ENCODE results near the gene ZNF609. TPM values are rescaled to one million over a fixed set of nuclear protein-coding genes. Genes with fewer than 3 reads are reported as not detected.

Gene ZNF609, protein sequence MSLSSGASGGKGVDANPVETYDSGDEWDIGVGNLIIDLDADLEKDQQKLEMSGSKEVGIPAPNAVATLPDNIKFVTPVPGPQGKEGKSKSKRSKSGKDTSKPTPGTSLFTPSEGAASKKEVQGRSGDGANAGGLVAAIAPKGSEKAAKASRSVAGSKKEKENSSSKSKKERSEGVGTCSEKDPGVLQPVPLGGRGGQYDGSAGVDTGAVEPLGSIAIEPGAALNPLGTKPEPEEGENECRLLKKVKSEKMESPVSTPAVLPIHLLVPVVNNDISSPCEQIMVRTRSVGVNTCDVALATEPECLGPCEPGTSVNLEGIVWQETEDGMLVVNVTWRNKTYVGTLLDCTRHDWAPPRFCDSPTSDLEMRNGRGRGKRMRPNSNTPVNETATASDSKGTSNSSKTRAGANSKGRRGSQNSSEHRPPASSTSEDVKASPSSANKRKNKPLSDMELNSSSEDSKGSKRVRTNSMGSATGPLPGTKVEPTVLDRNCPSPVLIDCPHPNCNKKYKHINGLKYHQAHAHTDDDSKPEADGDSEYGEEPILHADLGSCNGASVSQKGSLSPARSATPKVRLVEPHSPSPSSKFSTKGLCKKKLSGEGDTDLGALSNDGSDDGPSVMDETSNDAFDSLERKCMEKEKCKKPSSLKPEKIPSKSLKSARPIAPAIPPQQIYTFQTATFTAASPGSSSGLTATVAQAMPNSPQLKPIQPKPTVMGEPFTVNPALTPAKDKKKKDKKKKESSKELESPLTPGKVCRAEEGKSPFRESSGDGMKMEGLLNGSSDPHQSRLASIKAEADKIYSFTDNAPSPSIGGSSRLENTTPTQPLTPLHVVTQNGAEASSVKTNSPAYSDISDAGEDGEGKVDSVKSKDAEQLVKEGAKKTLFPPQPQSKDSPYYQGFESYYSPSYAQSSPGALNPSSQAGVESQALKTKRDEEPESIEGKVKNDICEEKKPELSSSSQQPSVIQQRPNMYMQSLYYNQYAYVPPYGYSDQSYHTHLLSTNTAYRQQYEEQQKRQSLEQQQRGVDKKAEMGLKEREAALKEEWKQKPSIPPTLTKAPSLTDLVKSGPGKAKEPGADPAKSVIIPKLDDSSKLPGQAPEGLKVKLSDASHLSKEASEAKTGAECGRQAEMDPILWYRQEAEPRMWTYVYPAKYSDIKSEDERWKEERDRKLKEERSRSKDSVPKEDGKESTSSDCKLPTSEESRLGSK (N-terminal part only)
- total RNA-seq (10 to 100 TPM; 29.6 to 35.2 (median 31.0) TPM), polyA plus RNA-seq (10 to 100 TPM in 1 of 3 donors, 1 to 10 TPM in 2; 4.8 to 13.5 (median 5.5) TPM)

DNA sequence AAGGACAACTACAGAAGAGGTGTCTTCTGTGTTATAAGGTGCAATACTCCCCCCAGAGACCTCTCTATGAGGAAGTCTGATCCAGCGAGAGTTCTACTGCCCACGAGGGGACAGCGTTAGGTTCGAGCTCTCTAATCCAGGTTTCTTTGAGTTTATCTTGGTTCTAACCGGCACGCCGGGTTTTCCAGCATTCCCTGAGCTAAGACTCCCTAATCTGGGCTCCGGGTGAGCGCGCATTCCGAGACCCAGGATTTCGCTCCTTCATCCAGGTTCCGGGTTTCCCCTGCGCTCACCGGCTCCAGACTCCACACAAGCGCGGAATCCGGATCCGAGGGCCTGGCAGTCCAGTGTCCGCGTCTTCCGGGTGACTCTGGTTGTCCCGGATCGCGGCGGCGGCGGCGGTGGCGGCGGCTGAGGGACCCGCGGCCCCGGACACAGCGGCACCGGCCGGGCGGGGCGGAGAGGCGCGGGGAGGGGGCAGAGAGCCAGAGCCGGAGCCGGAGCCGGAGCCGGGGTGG, at the start of gene ZNF609:
TSS of gene ZNF609 (plus strand) at position 373 of the 518 bp plus-strand sequence. CDS start 38,842 bp downstream, outside the sequence.
- WGBS, 2 donors: 1% methylated on average over 45 of the region's 45 CpGs
- Histone ChIP-seq H3K27me3 (no peaks in the 10 kb centered on the region), H3K4me1 (peaks cover 4 to 74% (median 67%) of the 10 kb centered on the region in 4 donors), H3K9me3 (no peaks in the 10 kb centered on the region), H3K27ac (peak within 1 kb of the TSS; percentile 86 to 97 (median 92)), H3K4me3 (peak within 1 kb of the TSS; percentile 56 to 96 (median 84)), H3K36me3 (no peaks in the 10 kb centered on the region)
- peak; percentile 96 for DNase-seq
- intact Hi-C loops (cut with DNase I): loop anchor here (5.0 kb wide), 1 partner anchor 42 kb away; no protein-coding TSS in a partner anchor
- TF ChIP-seq, protein P1, sequence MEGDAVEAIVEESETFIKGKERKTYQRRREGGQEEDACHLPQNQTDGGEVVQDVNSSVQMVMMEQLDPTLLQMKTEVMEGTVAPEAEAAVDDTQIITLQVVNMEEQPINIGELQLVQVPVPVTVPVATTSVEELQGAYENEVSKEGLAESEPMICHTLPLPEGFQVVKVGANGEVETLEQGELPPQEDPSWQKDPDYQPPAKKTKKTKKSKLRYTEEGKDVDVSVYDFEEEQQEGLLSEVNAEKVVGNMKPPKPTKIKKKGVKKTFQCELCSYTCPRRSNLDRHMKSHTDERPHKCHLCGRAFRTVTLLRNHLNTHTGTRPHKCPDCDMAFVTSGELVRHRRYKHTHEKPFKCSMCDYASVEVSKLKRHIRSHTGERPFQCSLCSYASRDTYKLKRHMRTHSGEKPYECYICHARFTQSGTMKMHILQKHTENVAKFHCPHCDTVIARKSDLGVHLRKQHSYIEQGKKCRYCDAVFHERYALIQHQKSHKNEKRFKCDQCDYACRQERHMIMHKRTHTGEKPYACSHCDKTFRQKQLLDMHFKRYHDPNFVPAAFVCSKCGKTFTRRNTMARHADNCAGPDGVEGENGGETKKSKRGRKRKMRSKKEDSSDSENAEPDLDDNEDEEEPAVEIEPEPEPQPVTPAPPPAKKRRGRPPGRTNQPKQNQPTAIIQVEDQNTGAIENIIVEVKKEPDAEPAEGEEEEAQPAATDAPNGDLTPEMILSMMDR (IDR thresholded peaks at IDR 0.05): no peak
- TF ChIP-seq POLR2A (IDR thresholded peaks at IDR 0.05) (peak in 1 of 2 donors; percentile 38), POLR2AphosphoS5 (IDR thresholded peaks at IDR 0.05) (peak; percentile 49 to 88 (median 82)), EP300 (IDR thresholded peaks at IDR 0.05) (no peak)

DNA sequence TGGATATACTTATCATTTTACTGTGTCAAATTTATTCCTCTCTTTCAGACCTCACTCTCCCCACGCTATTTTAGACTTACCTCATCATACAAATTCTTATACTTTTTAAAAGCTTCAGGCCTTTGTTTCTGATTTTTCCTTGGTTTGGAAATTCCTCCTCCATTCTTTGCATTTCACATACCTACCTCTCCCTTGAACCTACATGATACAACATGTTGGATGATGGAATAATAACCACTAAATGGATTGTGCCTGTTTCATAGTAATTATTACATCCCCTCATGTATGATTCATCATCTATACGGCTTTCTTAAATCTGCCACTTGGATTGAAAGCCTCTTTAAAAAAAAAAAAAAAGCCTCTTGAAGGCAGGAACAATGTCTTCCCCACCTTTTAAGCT, 48.2 kb upstream of the ZNF609 start:
- Histone ChIP-seq H3K27me3 (no peaks in the 10 kb centered on the region), H3K9me3 (no peaks in the 10 kb centered on the region), H3K36me3 (peaks cover 5 to 96% (median 28%) of the 10 kb centered on the region in 4 donors), H3K27ac (no peak overlapping the region), H3K4me1 (no peaks in the 10 kb centered on the region), H3K4me3 (no peak overlapping the region)
- intact Hi-C loops (cut with DNase I): no loop called here
- no peak for DNase-seq
- WGBS, 2 donors: 92 to 94% methylated on average over 2 of the region's 2 CpGs
- no peak for TF ChIP-seq POLR2AphosphoS5 (IDR thresholded peaks at IDR 0.05)
- TF ChIP-seq POLR2A (IDR thresholded peaks at IDR 0.05): no peak
- TF ChIP-seq, protein P1 (IDR thresholded peaks at IDR 0.05): no peak
- no peak for TF ChIP-seq EP300 (IDR thresholded peaks at IDR 0.05)

DNA sequence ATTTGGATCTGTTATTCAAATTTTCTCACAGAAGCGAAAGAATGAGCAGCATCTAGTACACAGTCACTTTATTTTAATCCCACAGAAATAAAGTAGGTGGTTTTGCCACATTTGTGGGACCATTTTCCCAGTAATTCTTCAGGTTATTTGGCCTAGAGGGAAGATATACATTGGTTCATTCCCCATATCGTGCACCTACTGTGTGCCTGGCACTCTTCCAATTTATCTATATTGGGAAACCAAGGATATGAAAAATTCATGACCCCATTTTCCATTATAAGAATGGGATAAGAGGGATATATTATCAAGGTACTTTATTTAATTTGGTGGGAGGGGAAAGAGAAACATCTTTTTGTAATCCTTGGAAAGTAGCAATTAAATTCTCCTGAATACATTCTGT, 37.7 kb upstream of the ZNF609 start:
- intact Hi-C loops (cut with DNase I): no loop called here
- no peak overlapping the region for H3K4me3 ChIP-seq
- DNase-seq: no peak
- H3K9me3 ChIP-seq: no peaks in the 10 kb centered on the region
- no peak for TF ChIP-seq POLR2AphosphoS5 (IDR thresholded peaks at IDR 0.05)
- no peak for TF ChIP-seq EP300 (IDR thresholded peaks at IDR 0.05)
- TF ChIP-seq POLR2A (IDR thresholded peaks at IDR 0.05): no peak
- TF ChIP-seq, protein P1 (IDR thresholded peaks at IDR 0.05): no peak
- peaks cover 0 to 92% (median 46%) of the 10 kb centered on the region in 4 donors for H3K36me3 ChIP-seq
- WGBS, 2 donors: 88 to 94% methylated on average over 2 of the region's 2 CpGs
- no peaks in the 10 kb centered on the region for H3K27me3 ChIP-seq
- no peak overlapping the region for H3K27ac ChIP-seq
- peaks cover 0 to 3% (median 0%) of the 10 kb centered on the region in 4 donors for H3K4me1 ChIP-seq

DNA sequence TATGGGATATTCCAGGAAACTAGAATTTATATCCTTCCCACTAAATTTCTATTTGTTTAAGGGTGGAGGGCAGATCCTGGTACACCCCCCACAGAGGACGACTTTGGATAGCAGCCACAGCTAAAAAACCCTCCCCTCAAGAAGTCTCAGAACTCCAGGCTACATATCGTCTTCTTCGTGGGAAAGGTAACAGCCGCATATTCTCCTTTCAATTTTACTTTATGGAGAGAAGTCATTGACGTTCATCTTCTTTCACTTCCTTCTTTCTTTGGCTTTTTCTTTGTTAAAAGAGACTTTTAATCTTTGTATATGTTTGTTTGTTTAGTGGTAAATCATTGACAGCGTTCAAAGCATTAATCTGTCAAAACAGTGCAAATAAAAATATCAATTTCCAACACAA, 36.4 kb upstream of the ZNF609 start:
- TF ChIP-seq POLR2A (IDR thresholded peaks at IDR 0.05) (no peak), POLR2AphosphoS5 (IDR thresholded peaks at IDR 0.05) (no peak), EP300 (IDR thresholded peaks at IDR 0.05) (no peak)
- TF ChIP-seq, protein P1 (IDR thresholded peaks at IDR 0.05): no peak
- no peak for DNase-seq
- Histone ChIP-seq H3K27ac (no peak overlapping the region), H3K27me3 (no peaks in the 10 kb centered on the region), H3K4me3 (no peak overlapping the region), H3K9me3 (no peaks in the 10 kb centered on the region), H3K4me1 (peaks cover 0 to 3% (median 0%) of the 10 kb centered on the region in 4 donors), H3K36me3 (peaks cover 0 to 89% (median 38%) of the 10 kb centered on the region in 4 donors)
- 47 to 62% methylated on average over 6 of the region's 6 CpGs for WGBS, 2 donors
- intact Hi-C loops (cut with DNase I): no loop called here

All from sigmoid colon (tissue), 7 donors.